Renal cortical epithelial cell (primary cell): ENCODE measurements around the gene RGS17. TPM values are rescaled to one million over a fixed set of nuclear protein-coding genes. Genes with fewer than 3 reads are reported as not detected.
"Not testable (repeated sequence)": the region's sequence is repeated elsewhere in the genome, so short reads cannot be mapped to it uniquely, and the experiment has no call there.

Experiments used
- DNase-seq: peaks from one replicate; pipeline ENCODE4 v3.0.0-alpha.2; 2011; ENCODE audit warnings: low read depth
- total RNA-seq: library from RNA; depleted of rRNA; stranded (reverse); fragments of >200 nt; gene quantifications from 2 replicates; pipeline ENCODE4 v1.2.3, GENCODE V29; 2014

Gene RGS17
- total RNA-seq, 1 donor from 2014 or later = 7.0 TPM

- DNase-seq = no peak
Observed at GRCh38 chr6:153123801-153124200, 7.3 kb downstream of the RGS17 start.

- DNase-seq = no peak
Observed at GRCh38 chr6:153121311-153121710, 9.8 kb downstream of the RGS17 start.

- DNase-seq = peak; percentile 95
Observed at GRCh38 chr6:153117986-153118879, 12.8 kb downstream of the RGS17 start.

- DNase-seq = not testable (repeated sequence)
Observed at GRCh38 chr6:153111082-153111481, 20.0 kb downstream of the RGS17 start.

GRCh38 chr6:153110612-153111011, 20.5 kb downstream of the RGS17 start:
- not testable (repeated sequence) for DNase-seq

- peak; percentile 49 for DNase-seq
Observed at GRCh38 chr6:153108315-153108714, 22.8 kb downstream of the RGS17 start.

DNA sequence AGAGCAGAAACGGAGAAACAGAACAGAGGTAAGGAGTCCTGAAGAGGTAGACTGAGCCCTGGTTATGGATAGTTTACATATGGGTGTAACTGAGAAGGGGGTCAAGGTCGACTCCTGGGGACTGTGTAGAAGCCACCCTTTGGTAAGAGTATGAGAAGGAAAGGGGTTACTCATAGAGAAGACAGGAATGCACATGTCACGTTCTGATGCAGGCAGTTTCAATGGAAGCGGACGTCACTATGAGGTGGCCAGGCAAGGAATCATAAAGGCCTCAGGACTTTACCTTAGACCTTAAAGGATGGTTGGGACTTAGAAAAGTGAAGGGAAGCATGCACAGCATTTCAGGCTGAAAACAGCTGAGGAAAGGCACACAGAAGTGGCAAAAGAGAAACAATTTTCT, 25.1 kb downstream of the RGS17 start:
- no peak for DNase-seq

DNA sequence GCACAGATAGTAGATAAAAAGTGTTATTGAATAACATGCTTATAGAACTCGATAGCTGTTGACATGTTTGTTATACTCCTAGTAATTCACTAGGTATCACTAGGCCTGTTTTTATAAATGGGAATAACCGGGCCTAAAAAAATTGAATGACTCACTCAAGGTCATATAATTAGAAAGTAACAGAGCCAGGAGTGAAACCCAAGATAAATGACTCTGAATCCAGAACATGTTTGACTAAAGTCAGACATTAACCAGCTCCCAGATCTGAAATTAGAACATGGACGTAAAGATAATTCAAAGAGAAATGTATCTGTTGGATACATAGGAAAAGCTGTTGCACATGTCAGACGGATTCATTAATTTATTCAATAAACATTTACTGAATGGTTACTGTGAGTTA, 26.9 kb downstream of the RGS17 start:
- peak; percentile 62 for DNase-seq

DNA sequence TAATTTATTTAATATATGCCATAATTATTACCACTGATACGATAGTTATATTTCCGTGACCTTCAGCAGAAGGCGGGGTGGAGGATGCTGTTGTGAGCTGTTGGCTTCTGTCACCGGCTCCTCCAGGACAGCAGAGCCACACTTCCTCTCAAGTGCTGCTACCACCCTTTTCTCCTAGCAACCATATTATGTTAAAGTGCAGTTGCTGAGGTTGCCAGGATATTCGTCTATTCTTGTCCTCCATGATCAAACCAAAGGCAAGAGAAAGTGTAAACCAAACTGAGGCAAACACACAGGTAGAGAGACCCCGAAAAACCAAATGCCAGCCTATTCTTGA, 27.8 kb downstream of the RGS17 start:
- DNase-seq = no peak

DNA sequence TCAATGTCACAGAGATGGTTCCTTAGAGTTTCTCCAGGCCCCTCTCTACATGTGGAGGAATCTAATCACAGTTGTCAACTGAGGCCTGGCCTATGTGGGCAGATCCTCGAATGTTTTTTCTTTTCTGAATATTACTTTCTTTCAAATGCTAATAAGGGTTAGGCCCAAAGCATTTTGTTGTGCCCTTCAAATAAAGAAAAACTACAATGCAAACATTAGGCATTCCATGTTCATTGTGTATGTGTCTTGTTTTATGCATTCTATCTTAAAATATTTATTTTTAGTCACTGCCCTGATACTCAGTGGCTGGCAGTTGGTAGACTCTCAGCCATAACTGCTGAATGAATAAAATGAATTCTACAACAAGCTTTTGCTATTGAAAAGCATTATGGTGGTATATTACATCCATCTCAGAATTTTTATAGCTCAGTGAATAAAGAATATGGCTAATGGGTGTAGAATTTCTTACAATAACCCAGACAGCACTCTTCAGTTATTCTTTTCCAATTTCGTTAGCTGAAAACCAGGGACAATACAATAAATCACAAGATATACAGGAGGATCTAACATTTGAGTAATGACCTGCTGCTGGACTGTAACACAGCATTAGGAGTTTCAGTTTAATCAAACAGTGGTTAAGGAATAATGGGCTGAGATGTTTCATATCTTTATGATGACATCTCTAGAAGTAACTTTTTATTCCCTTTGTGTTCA, 28.3 kb downstream of the RGS17 start:
- no peak for DNase-seq

DNA sequence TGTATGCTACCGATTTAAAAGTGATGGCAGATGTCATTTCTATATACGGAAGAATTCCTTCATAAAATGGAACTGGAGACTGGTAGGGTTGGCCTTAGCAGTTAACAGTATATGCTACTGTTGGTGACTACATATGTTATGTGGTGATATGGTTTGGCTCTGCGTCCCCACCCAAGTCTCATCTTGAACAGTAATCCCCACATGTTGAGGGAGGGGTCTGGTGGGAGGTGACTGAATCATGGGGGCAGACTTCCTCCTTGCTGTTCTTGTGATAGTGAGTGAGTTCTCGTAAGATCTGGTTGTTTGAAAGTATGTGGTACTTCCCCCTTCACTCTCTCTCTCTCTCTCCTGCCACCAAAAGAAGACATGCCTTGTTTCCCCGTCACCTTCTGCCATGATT, 29.6 kb downstream of the RGS17 start:
- no peak for DNase-seq

DNA sequence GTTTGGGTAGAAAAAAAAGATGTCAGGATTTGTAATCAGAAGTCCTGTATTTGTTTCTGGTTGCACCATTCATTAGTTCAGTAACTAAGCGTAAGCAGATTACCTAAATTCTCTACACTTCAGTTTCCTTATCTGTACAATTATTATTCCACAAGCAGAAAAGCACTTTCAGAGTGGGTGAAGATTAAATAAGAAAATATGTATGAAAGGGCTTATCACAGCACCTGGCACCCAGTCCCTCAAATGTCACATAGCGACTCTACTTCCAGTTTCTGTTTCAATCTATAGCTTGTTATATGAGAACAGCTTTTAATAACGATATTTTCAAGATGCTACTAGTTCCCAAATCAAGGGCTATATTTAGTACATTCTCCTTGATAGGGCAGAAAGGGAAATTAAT, 31.4 kb downstream of the RGS17 start:
- DNase-seq = no peak

DNA sequence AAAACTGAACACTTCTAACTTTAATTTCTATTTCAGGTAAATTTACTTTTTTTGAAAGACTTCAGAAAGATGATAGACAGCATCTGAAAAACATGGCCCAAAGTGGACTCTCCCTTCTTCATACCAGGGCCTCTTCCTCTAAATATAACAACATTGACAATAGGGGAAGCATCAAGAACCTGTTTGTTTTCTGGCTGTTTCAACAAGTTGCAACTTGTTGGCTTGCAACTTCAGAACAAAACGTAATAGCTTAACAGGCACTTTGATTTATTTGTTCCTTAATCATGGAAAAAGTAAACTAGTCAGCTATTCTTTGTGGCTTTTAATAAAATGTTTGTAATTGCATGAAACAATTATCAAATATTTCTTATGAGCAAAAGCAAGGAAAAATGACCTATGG, 34.3 kb downstream of the RGS17 start:
- no peak for DNase-seq

DNA sequence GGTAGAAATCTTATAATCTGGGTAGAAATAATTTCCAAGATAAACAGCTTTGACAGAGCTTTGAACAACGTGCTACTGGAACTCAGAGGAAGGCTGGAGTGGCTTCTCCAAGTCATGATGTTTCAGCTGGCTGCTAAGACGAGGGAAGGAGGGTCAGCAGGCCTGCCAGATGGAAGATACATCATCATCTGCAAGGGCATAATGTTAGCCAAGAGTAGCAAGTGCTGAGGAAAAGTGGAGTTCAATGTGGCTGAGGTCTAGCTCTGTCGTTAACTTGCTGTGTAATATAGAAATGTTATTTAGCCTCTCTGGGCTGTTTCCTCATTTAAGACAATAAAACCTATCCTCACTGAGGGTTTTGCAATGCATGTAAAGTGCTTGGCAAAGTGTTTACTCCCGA, 35.1 kb downstream of the RGS17 start:
- DNase-seq = no peak

DNA sequence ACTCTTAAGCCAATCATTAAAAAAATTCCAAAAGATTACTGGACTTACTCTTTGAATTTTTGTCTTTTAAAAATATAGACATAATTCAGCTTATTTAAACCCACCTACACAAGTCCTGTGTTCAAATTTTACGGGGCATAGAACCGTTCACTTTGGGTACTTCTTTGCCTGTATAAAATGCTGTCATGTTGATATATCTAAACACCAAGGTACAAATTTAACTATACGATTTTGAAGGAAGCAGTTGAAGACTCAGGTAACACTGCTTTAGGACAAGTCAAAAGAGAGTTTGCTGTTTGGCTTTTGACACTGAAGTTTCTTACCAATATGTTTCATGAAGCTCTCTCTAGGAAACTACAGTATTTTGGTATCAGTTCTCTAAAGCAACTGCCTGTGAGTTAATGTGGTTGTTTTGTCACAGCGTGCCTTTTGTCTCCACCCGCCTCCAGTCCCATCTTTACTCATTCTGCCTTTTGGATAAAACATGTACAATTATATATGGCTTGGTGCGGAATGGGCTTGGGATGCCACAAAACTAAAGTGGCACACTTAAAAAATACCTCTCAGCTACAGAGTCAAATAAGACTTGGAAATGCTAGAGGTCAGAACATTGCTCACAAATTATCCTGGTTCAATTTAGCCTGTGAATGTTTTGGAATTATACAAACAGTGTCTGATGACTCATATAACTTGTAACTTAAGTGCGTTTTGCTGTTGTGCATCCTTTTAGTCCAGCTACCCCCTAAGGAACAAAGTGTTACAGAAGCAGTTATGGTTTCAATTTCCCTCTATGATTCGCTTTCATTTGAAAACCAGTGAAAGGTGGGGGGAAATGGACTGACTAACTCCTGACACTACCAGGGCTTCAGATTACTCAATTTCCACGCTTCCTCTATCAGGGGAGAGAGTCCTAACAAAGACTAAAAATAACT, 38.7 kb downstream of the RGS17 start:
- DNase-seq = peak; percentile 96

DNA sequence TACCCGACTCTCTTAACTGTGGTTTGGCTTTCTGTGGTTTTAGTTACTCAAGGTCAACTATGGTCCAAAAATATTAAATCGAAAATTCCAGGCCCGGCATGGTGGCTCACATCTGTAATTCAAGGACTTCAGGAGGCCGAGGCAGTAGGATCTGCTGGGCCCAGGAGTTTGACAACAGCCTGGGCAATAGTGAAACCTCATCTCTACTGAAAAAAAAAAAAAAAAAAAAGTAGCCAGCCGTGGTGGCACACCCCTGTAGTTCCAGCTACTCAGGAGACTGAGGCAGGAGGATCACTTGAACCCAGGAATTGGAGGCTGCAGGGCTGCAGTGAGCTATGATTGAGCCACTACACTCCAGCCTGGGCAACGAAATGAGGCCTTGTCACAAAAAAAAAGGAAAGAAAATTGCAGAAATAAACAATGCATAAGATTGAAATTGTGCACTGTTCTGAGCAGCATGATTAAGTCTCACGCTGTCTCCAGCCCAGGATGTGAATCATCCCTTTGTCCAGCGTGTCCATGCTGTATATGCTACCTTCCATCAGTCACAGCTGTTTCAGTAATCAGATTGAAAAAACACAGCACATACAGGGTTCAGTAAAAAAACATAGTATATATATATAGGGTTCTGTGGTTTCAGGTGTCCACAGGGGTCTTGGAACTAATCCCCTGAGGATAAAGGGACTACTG, 40.7 kb downstream of the RGS17 start:
- DNase-seq = peak; percentile 88

DNA sequence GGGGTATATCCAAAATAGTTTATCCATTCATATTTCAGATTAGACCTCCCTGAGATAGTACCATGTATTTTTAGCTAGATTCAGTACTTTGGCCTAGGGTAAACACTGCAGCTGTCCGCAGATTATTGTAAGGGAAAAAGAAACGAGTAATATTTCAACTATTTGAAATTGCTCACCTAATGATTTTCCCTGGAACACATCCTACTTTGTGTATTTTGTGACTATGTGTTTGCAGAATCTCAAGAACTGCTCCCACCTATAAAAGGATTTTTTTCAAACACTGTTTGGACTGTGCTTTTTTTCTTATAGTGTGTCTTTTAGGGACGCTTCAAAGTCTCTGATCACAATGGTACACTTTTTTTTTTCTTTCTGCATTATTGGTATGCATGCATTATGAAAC, 42.3 kb downstream of the RGS17 start:
- DNase-seq = no peak

DNA sequence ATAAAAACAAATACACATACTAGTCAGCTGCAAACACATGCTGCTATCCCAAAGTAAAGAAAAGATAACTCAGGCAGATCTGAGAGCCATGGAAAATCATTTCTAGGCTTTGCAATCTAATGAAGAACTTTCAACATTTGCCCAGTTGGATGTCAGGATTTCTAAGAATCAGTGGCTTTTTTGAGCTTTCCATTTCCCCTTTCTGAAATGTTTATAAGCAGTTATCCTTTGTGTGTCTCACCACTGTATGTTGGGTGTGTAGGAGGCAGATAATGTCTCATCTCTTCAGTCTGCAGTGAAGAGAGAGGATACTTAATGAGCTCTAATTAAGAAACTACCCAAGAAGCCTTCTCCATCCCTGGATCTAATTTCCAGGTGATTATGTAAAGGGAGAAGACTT, 43.6 kb downstream of the RGS17 start:
- DNase-seq = no peak

GRCh38 chr6:153086225-153086990, 44.7 kb downstream of the RGS17 start:
- DNase-seq = no peak

DNA sequence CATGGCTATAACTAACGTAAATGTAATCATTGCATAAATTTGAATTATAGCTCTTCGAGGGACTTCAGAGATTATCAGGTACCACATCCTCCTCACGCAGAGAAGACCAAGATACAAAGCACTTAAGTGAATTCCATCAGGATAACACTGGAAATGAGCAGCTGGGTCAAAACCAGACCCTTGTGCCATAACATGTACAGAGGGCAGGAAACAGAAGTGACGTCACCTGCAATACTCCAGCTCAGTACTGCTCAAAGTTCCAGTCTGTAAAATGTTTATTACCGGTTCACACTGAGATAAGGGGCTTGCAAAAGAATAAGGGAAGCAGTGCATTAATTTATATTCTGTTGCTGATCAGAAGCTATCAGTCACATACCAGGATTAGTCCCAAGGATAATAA, 45.8 kb downstream of the RGS17 start:
- no peak for DNase-seq

DNA sequence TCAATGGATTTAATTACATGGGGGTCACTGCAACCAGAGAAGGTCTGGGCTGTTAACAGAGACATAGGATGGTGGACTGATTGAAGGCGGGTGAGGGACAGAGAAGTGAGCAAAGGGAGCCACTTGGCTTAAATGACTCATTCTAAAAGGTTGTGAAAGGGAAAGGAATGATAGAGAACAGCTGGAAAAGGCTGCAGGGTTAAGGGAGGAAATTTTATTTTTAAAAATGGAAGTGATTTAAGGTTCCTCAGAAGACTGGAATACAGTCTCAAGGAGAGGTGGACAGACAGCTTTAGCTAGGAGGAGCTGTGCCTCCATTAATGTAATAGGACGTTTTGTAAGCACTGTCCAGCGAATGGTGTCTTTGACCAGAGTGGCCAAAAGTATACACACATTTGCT, 46.7 kb downstream of the RGS17 start:
- peak; percentile 43 for DNase-seq
